ENCODE measurements around the gene CNTNAP5. TPM values are rescaled to one million over a fixed set of nuclear protein-coding genes. Genes with fewer than 3 reads are reported as not detected.

CNTNAP5 gene
- total and polyA plus RNA-seq, 2 experiments from 2014 or later, result 0.28 TPM; not detected in 1

- Histone ChIP-seq H3K9me3 (ENCODE audit: low read depth) (no peaks in the 10 kb centered on the region), H3K4me2 (no peak overlapping the region), H3K4me3 (no peak overlapping the region), H2AFZ (no peak overlapping the region), H4K20me1 (ENCODE audit: insufficient read depth, poor library complexity, severe bottlenecking) (no peaks in the 10 kb centered on the region), H3K79me2 (no peaks in the 10 kb centered on the region), H3K36me3 (replicated peaks; ENCODE audit: insufficient read depth, low read depth) (no peaks in the 10 kb centered on the region), H3K27me3 (no peaks in the 10 kb centered on the region), H3K27ac (no peak overlapping the region), H3K4me1 (ENCODE audit: insufficient read depth) (no peaks in the 10 kb centered on the region), H3K9me2 (replicated peaks; ENCODE audit: insufficient read depth) (no peaks in the 10 kb centered on the region)
- DNase-seq (ENCODE audit: low spot score), result no peak
- TF ChIP-seq EZH2 (IDR thresholded peaks at IDR 0.05; ENCODE audit: borderline replicate concordance), result no peak
- TF ChIP-seq CTCF (IDR thresholded peaks at IDR 0.05; ENCODE audit: poor library complexity), result peak; percentile 12
- 88% methylated on average over 1 of the region's 1 CpG for WGBS (ENCODE audit: low lambda C conversion rate, missing lambda C conversion rate)
These were observed 890.5 kb downstream of the CNTNAP5 start for GRCh38 chr2:124915567-124915966.

- Histone ChIP-seq H3K4me3 (no peak overlapping the region), H3K4me1 (ENCODE audit: insufficient read depth) (no peaks in the 10 kb centered on the region), H3K36me3 (replicated peaks; ENCODE audit: insufficient read depth, low read depth) (no peaks in the 10 kb centered on the region), H2AFZ (no peak overlapping the region), H3K27ac (no peak overlapping the region), H3K27me3 (no peaks in the 10 kb centered on the region), H3K9me3 (ENCODE audit: low read depth) (no peaks in the 10 kb centered on the region), H3K4me2 (no peak overlapping the region), H3K79me2 (no peaks in the 10 kb centered on the region), H3K9me2 (replicated peaks; ENCODE audit: insufficient read depth) (no peaks in the 10 kb centered on the region), H4K20me1 (ENCODE audit: insufficient read depth, poor library complexity, severe bottlenecking) (no peaks in the 10 kb centered on the region)
- TF ChIP-seq EZH2phosphoT487 (IDR thresholded peaks at IDR 0.05; ENCODE audit: low read depth, severe bottlenecking, unreplicated experiment) (no peak), CTCF (IDR thresholded peaks at IDR 0.05; ENCODE audit: poor library complexity) (no peak), EZH2 (IDR thresholded peaks at IDR 0.05; ENCODE audit: borderline replicate concordance) (no peak)
- WGBS (ENCODE audit: low lambda C conversion rate, missing lambda C conversion rate), result 96% methylated on average over 2 of the region's 2 CpGs
- DNase-seq (ENCODE audit: low spot score), result no peak
These were observed 894.2 kb downstream of the CNTNAP5 start for GRCh38 chr2:124919296-124919695.

GRCh38 chr2:124920448-124920847, 895.4 kb downstream of the CNTNAP5 start:
- Histone ChIP-seq H3K36me3 (replicated peaks; ENCODE audit: insufficient read depth, low read depth) (no peaks in the 10 kb centered on the region), H3K27ac (no peak overlapping the region), H3K4me1 (ENCODE audit: insufficient read depth) (no peaks in the 10 kb centered on the region), H3K27me3 (no peaks in the 10 kb centered on the region), H3K4me3 (no peak overlapping the region), H3K79me2 (no peaks in the 10 kb centered on the region), H3K9me2 (replicated peaks; ENCODE audit: insufficient read depth) (no peaks in the 10 kb centered on the region), H2AFZ (no peak overlapping the region), H4K20me1 (ENCODE audit: insufficient read depth, poor library complexity, severe bottlenecking) (no peaks in the 10 kb centered on the region), H3K4me2 (no peak overlapping the region), H3K9me3 (ENCODE audit: low read depth) (no peaks in the 10 kb centered on the region)
- 97% methylated on average over 1 of the region's 1 CpG for WGBS (ENCODE audit: low lambda C conversion rate, missing lambda C conversion rate)
- no peak for DNase-seq (ENCODE audit: low spot score)
- TF ChIP-seq CTCF (IDR thresholded peaks at IDR 0.05; ENCODE audit: poor library complexity), result no peak
- TF ChIP-seq EZH2phosphoT487 (IDR thresholded peaks at IDR 0.05; ENCODE audit: low read depth, severe bottlenecking, unreplicated experiment), result no peak
- TF ChIP-seq EZH2 (IDR thresholded peaks at IDR 0.05; ENCODE audit: borderline replicate concordance), result no peak

GRCh38 chr2:124921191-124921590, 896.1 kb downstream of the CNTNAP5 start:
- H3K4me1 ChIP-seq (ENCODE audit: insufficient read depth), result no peaks in the 10 kb centered on the region
- no peaks in the 10 kb centered on the region for H3K9me3 ChIP-seq (ENCODE audit: low read depth)
- H3K27ac ChIP-seq, result no peak overlapping the region
- H3K27me3 ChIP-seq, result no peaks in the 10 kb centered on the region
- H2AFZ ChIP-seq, result no peak overlapping the region
- H3K36me3 ChIP-seq (replicated peaks; ENCODE audit: insufficient read depth, low read depth), result no peaks in the 10 kb centered on the region
- no peak overlapping the region for H3K4me2 ChIP-seq
- no peaks in the 10 kb centered on the region for H4K20me1 ChIP-seq (ENCODE audit: insufficient read depth, poor library complexity, severe bottlenecking)
- no peak overlapping the region for H3K4me3 ChIP-seq
- 89% methylated on average over 5 of the region's 5 CpGs for WGBS (ENCODE audit: low lambda C conversion rate, missing lambda C conversion rate)
- no peaks in the 10 kb centered on the region for H3K9me2 ChIP-seq (replicated peaks; ENCODE audit: insufficient read depth)
- TF ChIP-seq CTCF (IDR thresholded peaks at IDR 0.05; ENCODE audit: poor library complexity), result no peak
- no peak for TF ChIP-seq EZH2 (IDR thresholded peaks at IDR 0.05; ENCODE audit: borderline replicate concordance)
- TF ChIP-seq EZH2phosphoT487 (IDR thresholded peaks at IDR 0.05; ENCODE audit: low read depth, severe bottlenecking, unreplicated experiment), result no peak
- H3K79me2 ChIP-seq, result no peaks in the 10 kb centered on the region
- DNase-seq (ENCODE audit: low spot score), result no peak
